ENCODE measurements around the gene NEGR1. TPM values are rescaled to one million over a fixed set of nuclear protein-coding genes. Genes with fewer than 3 reads are reported as not detected.

The NEGR1 gene
- total and polyA plus RNA-seq, 9 donors, result 4.7 to 15.1 (median 9.1) TPM

GRCh38 chr1:72066431-72066830 is 215.9 kb downstream of the NEGR1 start:
- WGBS, 3 donors, result 56 to 85% (median 70%) methylated on average over 7 of the region's 7 CpGs
- DNase-seq, result no peak
- no peak for TF ChIP-seq POLR2A (IDR thresholded peaks at IDR 0.05)
- TF ChIP-seq EP300 (IDR thresholded peaks at IDR 0.05), result no peak
- TF ChIP-seq, protein P1, sequence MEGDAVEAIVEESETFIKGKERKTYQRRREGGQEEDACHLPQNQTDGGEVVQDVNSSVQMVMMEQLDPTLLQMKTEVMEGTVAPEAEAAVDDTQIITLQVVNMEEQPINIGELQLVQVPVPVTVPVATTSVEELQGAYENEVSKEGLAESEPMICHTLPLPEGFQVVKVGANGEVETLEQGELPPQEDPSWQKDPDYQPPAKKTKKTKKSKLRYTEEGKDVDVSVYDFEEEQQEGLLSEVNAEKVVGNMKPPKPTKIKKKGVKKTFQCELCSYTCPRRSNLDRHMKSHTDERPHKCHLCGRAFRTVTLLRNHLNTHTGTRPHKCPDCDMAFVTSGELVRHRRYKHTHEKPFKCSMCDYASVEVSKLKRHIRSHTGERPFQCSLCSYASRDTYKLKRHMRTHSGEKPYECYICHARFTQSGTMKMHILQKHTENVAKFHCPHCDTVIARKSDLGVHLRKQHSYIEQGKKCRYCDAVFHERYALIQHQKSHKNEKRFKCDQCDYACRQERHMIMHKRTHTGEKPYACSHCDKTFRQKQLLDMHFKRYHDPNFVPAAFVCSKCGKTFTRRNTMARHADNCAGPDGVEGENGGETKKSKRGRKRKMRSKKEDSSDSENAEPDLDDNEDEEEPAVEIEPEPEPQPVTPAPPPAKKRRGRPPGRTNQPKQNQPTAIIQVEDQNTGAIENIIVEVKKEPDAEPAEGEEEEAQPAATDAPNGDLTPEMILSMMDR (IDR thresholded peaks at IDR 0.05), result no peak
- intact Hi-C loops (cut with DNase I), result no loop called here
- Histone ChIP-seq H3K27ac (no peak overlapping the region), H3K27me3 (no peaks in the 10 kb centered on the region), H3K4me3 (no peak overlapping the region), H3K4me1 (ENCODE audit: insufficient read depth) (no peaks in the 10 kb centered on the region), H3K9me3 (no peaks in the 10 kb centered on the region), H3K36me3 (no peaks in the 10 kb centered on the region)

- Histone ChIP-seq H3K4me1 (ENCODE audit: insufficient read depth) (no peaks in the 10 kb centered on the region), H3K4me3 (no peak overlapping the region), H3K27me3 (no peaks in the 10 kb centered on the region), H3K36me3 (no peaks in the 10 kb centered on the region), H3K27ac (no peak overlapping the region), H3K9me3 (no peaks in the 10 kb centered on the region)
- WGBS, 3 donors, result 10 to 17% (median 16%) methylated on average over 3 of the region's 3 CpGs
- TF ChIP-seq EP300 (IDR thresholded peaks at IDR 0.05) (no peak), POLR2A (IDR thresholded peaks at IDR 0.05) (no peak)
- TF ChIP-seq, protein P1 (IDR thresholded peaks at IDR 0.05), result no peak
- DNase-seq, result no peak
- intact Hi-C loops (cut with DNase I), result no loop called here
These were observed 217.9 kb downstream of the NEGR1 start for GRCh38 chr1:72064196-72065075.

GRCh38 chr1:72063364-72064044 is 218.8 kb downstream of the NEGR1 start:
- TF ChIP-seq EP300 (IDR thresholded peaks at IDR 0.05) (no peak), POLR2A (IDR thresholded peaks at IDR 0.05) (no peak)
- TF ChIP-seq, protein P1 (IDR thresholded peaks at IDR 0.05), result no peak
- no peaks in the 10 kb centered on the region for H3K36me3 ChIP-seq
- H3K9me3 ChIP-seq, result no peaks in the 10 kb centered on the region
- intact Hi-C loops (cut with DNase I), result no loop called here
- H3K4me3 ChIP-seq, result no peak overlapping the region
- WGBS, 3 donors, result 79 to 85% (median 84%) methylated on average over 7 of the region's 7 CpGs
- H3K27me3 ChIP-seq, result no peaks in the 10 kb centered on the region
- DNase-seq, result no peak
- H3K27ac ChIP-seq, result no peak overlapping the region
- no peaks in the 10 kb centered on the region for H3K4me1 ChIP-seq (ENCODE audit: insufficient read depth)

- no peaks in the 10 kb centered on the region for H3K9me3 ChIP-seq
- intact Hi-C loops (cut with DNase I), result no loop called here
- TF ChIP-seq EP300 (IDR thresholded peaks at IDR 0.05) (no peak), POLR2A (IDR thresholded peaks at IDR 0.05) (no peak)
- TF ChIP-seq, protein P1 (IDR thresholded peaks at IDR 0.05), result no peak
- no peak for DNase-seq
- H3K4me3 ChIP-seq, result no peak overlapping the region
- H3K4me1 ChIP-seq (ENCODE audit: insufficient read depth), result no peaks in the 10 kb centered on the region
- H3K27me3 ChIP-seq, result no peaks in the 10 kb centered on the region
- no peaks in the 10 kb centered on the region for H3K36me3 ChIP-seq
- no peak overlapping the region for H3K27ac ChIP-seq
These were observed 219.8 kb downstream of the NEGR1 start for GRCh38 chr1:72062584-72062983.

Data from ovary (tissue), 9 donors.